H9 (cell line): Measurements from ENCODE around the gene TLK2. TPM values are rescaled to one million over a fixed set of nuclear protein-coding genes. Genes with fewer than 3 reads are reported as not detected.

Source experiments
- DNase-seq: peaks from one replicate; pipeline ENCODE4 v3.0.0-alpha.2; 2017
- H2AFZ ChIP-seq: one replicate; pipeline ENCODE4 v1.6.1; 2013; ENCODE audit warnings: mild to moderate bottlenecking, low read length, control low read depth, moderate library complexity
- H2AK5ac ChIP-seq: 2 replicates; pipeline ENCODE4 v1.6.1; 2013; ENCODE audit warnings: low read length, control low read depth, mixed read lengths; ENCODE audit not compliant: insufficient read length
- H2BK120ac ChIP-seq: one replicate; pipeline ENCODE4 v1.6.1; 2013; ENCODE audit warnings: low read depth, mild to moderate bottlenecking, low read length, control low read depth, inconsistent platforms; ENCODE audit not compliant: poor library complexity, severe bottlenecking
- H2BK12ac ChIP-seq: 2 replicates; pipeline ENCODE4 v1.6.1; 2013; ENCODE audit warnings: low read length, control low read depth, mixed read lengths, low read depth; ENCODE audit not compliant: insufficient read length
- H2BK15ac ChIP-seq: 2 replicates; pipeline ENCODE4 v1.6.1; 2013; ENCODE audit warnings: low read depth, low read length, control low read depth
- H2BK20ac ChIP-seq: one replicate; pipeline ENCODE4 v1.6.1; 2013; ENCODE audit warnings: low read depth, mild to moderate bottlenecking, low read length, control low read depth, inconsistent platforms; ENCODE audit not compliant: poor library complexity, severe bottlenecking
- H2BK5ac ChIP-seq: 2 replicates; pipeline ENCODE4 v1.6.1; 2013; ENCODE audit warnings: low read length, control low read depth, mixed read lengths; ENCODE audit not compliant: insufficient read length
- H3K14ac ChIP-seq: 2 replicates; pipeline ENCODE4 v1.6.1; 2013; ENCODE audit warnings: low read length, control low read depth; ENCODE audit not compliant: insufficient read depth
- H3K18ac ChIP-seq: 2 replicates; pipeline ENCODE4 v1.6.1; 2013; ENCODE audit warnings: low read depth, mild to moderate bottlenecking, mixed read lengths, low read length, control low read depth; ENCODE audit not compliant: insufficient read length
- H3K23ac ChIP-seq: 2 replicates; pipeline ENCODE4 v1.6.1; 2013; ENCODE audit warnings: low read length, control low read depth, mixed read lengths, low read depth; ENCODE audit not compliant: insufficient read length
- H3K23me2 ChIP-seq: 2 replicates; pipeline ENCODE4 v1.6.1; 2013; ENCODE audit warnings: low read depth, mild to moderate bottlenecking, mixed read lengths, low read length, control low read depth; ENCODE audit not compliant: insufficient read length, poor library complexity, severe bottlenecking
- H3K27ac ChIP-seq: 2 replicates; pipeline ENCODE4 v1.5.1; 2013; ENCODE audit warnings: low read length, control low read depth, mixed read lengths, low read depth; ENCODE audit not compliant: insufficient read length
- H3K27me3 ChIP-seq: 2 replicates; pipeline ENCODE4 v1.6.1; 2013; ENCODE audit warnings: low read length, control low read depth, inconsistent platforms; ENCODE audit not compliant: insufficient read depth
- H3K4ac ChIP-seq: 2 replicates; pipeline ENCODE4 v1.6.1; 2013; ENCODE audit warnings: low read depth, mild to moderate bottlenecking, control low read depth, inconsistent platforms, low read length, moderate library complexity
- H3K4me1 ChIP-seq: 2 replicates; pipeline ENCODE4 v1.6.1; 2013; ENCODE audit warnings: low read length, control low read depth, inconsistent platforms; ENCODE audit not compliant: insufficient read depth
- H3K4me2 ChIP-seq: 2 replicates; pipeline ENCODE4 v1.6.1; 2013; ENCODE audit warnings: low read length, control low read depth, mixed read lengths; ENCODE audit not compliant: insufficient read length, insufficient read depth
- H3K56ac ChIP-seq: 2 replicates; pipeline ENCODE4 v1.6.1; 2013; ENCODE audit warnings: low read depth, mild to moderate bottlenecking, mixed read lengths, low read length, control low read depth; ENCODE audit not compliant: insufficient read length
- H3K79me1 ChIP-seq: 2 replicates; pipeline ENCODE4 v1.6.1; 2013; ENCODE audit warnings: low read depth, mild to moderate bottlenecking, moderate library complexity, low read length, control low read depth, inconsistent platforms; ENCODE audit not compliant: insufficient read depth, poor library complexity, severe bottlenecking
- H3K79me2 ChIP-seq: 2 replicates; pipeline ENCODE4 v1.6.1; 2013; ENCODE audit warnings: low read length, control low read depth, inconsistent platforms; ENCODE audit not compliant: insufficient read depth
- H3K9ac ChIP-seq: 2 replicates; pipeline ENCODE4 v1.6.1; 2013; ENCODE audit warnings: low read length, control low read depth, mixed read lengths; ENCODE audit not compliant: insufficient read length; ENCODE audit errors: extremely low read depth
- H3K9me3 ChIP-seq: one replicate; pipeline ENCODE4 v1.6.1; 2013; ENCODE audit warnings: low read depth, low read length, inconsistent platforms; ENCODE audit not compliant: control insufficient read depth
- H3T11ph ChIP-seq: one replicate; pipeline ENCODE4 v1.6.1; 2013; ENCODE audit warnings: mild to moderate bottlenecking, low read length, control low read depth, inconsistent platforms
- H4K20me1 ChIP-seq: one replicate; pipeline ENCODE4 v1.6.1; 2013; ENCODE audit not compliant: control insufficient read depth, insufficient read length, insufficient read depth
- H4K5ac ChIP-seq: 2 replicates; pipeline ENCODE4 v1.6.1; 2013; ENCODE audit warnings: low read depth, mild to moderate bottlenecking, mixed read lengths, low read length, control low read depth; ENCODE audit not compliant: insufficient read length
- H4K8ac ChIP-seq: replicated peaks from 2 replicates; pipeline ENCODE4 v1.6.1; 2013; ENCODE audit warnings: low read length, control low read depth, mixed read lengths, low read depth; ENCODE audit not compliant: insufficient read length
- H4K91ac ChIP-seq: 2 replicates; pipeline ENCODE4 v1.6.1; 2013; ENCODE audit warnings: low read depth, mild to moderate bottlenecking, moderate library complexity, mixed read lengths, low read length, control low read depth; ENCODE audit not compliant: insufficient read length
- H3K27ac Mint-ChIP-seq, 3 experiments: 2 replicates in 2 of 3; 3 replicates in 1 of 3; pipeline ENCODE4 v1.8.0; 2020 to 2021; ENCODE audit warnings: mixed read lengths in 3 of 3, mild to moderate bottlenecking in 1 of 3, moderate library complexity in 1 of 3
- H3K27me3 Mint-ChIP-seq: 2 replicates; pipeline ENCODE4 v1.8.0; 2021; ENCODE audit warnings: low read depth, mild to moderate bottlenecking, moderate library complexity, mixed read lengths
- H3K36me3 Mint-ChIP-seq, 3 experiments: 2 replicates in 2 of 3; 3 replicates in 1 of 3; pipeline ENCODE4 v1.8.0; 2020 to 2021; ENCODE audit warnings: low read depth in 3 of 3, mixed read lengths in 3 of 3; ENCODE audit not compliant: insufficient read depth in 1 of 3
- H3K4me1 Mint-ChIP-seq, 2 experiments: 2 replicates each; pipeline ENCODE4 v1.8.0; 2020; ENCODE audit warnings: mixed read lengths in 2 of 2
- H3K4me3 Mint-ChIP-seq, 2 experiments: 2 replicates in 1 of 2; 3 replicates in 1 of 2; pipeline ENCODE4 v1.8.0; 2020 to 2021; ENCODE audit warnings: mild to moderate bottlenecking in 2 of 2, mixed read lengths in 2 of 2, moderate library complexity in 1 of 2
- H3K9me3 Mint-ChIP-seq, 2 experiments: 2 replicates in 1 of 2; 3 replicates in 1 of 2; pipeline ENCODE4 v1.8.0; 2020; ENCODE audit warnings: mild to moderate bottlenecking in 2 of 2, mixed read lengths in 2 of 2, moderate library complexity in 1 of 2
- CTCF ChIP-seq: fragments of 200-600 bp; sonication (generic); conservative IDR thresholded peaks from 3 replicates; pipeline ENCODE4 v1.8.0; 2021; ENCODE audit warnings: antibody characterized with exemption, mild to moderate bottlenecking
- WGBS: extraction: QIAGEN DNeasy Blood & Tissue Kit; methylation state at CpG from one replicate; pipeline ENCODE4 v1.1.7; 2013; ENCODE audit warnings: missing lambda C conversion rate, low lambda C conversion rate, mixed read lengths; ENCODE audit not compliant: insufficient read length; ENCODE audit errors: extremely low coverage; 5-methylcytosine and 5-hydroxymethylcytosine counted together
- total RNA-seq: library from RNA; stranded (reverse); gene quantifications from 2 replicates; pipeline ENCODE4 v1.2.1, GENCODE V29; 2021

TLK2 gene
- total RNA-seq, 1 experiment from 2014 or later = 63.7 TPM

- Histone ChIP-seq H2BK5ac (no peak overlapping the region), H3K4ac (no peak overlapping the region), H3K18ac (no peak overlapping the region), H3K14ac (no peak overlapping the region), H3K23me2 (no peaks in the 10 kb centered on the region), H2BK120ac (no peak overlapping the region), H4K8ac (no peak overlapping the region), H2BK12ac (no peak overlapping the region), H3K4me1 (no peaks in the 10 kb centered on the region), H3K9me3 (no peaks in the 10 kb centered on the region), H4K5ac (no peak overlapping the region), H4K91ac (no peak overlapping the region), H3K27me3 (no peaks in the 10 kb centered on the region), H2AK5ac (no peak overlapping the region), H2AFZ (no peak overlapping the region), H3K79me1 (no peaks in the 10 kb centered on the region), H3K79me2 (no peaks in the 10 kb centered on the region), H3T11ph (no peak overlapping the region), H4K20me1 (no peaks in the 10 kb centered on the region), H3K23ac (no peak overlapping the region), H3K56ac (no peak overlapping the region), H3K4me2 (no peak overlapping the region), H2BK15ac (no peak overlapping the region), H3K9ac (no peak overlapping the region), H3K27ac (no peak overlapping the region), H2BK20ac (no peak overlapping the region)
- no CpG with 5 or more reads among the region's 1 CpG for WGBS
- Mint-ChIP-seq H3K9me3 (peaks cover 2 to 10% of the 10 kb centered on the region in 2 experiments; a peak in 3 of 5 replicates), H3K27me3 (no peaks in the 10 kb centered on the region), H3K4me1 (no peaks in the 10 kb centered on the region), H3K27ac (no peak overlapping the region), H3K36me3 (peaks cover 27 to 74% (median 61%) of the 10 kb centered on the region in 3 experiments), H3K4me3 (no peak overlapping the region)
- TF ChIP-seq CTCF = no peak
- DNase-seq = no peak
These were observed 122.2 kb downstream of the TLK2 start for GRCh38 chr17:62600805-62601204.
